VCaP (cell line): ENCODE results near the gene RAD51B.

Experiments used
- H3K27ac ChIP-seq: fragments of 450-650 bp; 2 replicates; pipeline ENCODE4 v1.5.1; 2017
- CTCF ChIP-seq: fragments of 450-650 bp; conservative IDR thresholded peaks from 2 replicates; pipeline ENCODE4 v1.5.1; 2017; ENCODE audit warnings: mild to moderate bottlenecking, moderate library complexity

Gene RAD51B

GRCh38 chr14:68145036-68145435, 325.5 kb downstream of the RAD51B start:
- no peak for TF ChIP-seq CTCF
- H3K27ac ChIP-seq = no peak overlapping the region; the same call in 1 of the 2 replicates

- H3K27ac ChIP-seq = no peak overlapping the region
- TF ChIP-seq CTCF = no peak
Observed at GRCh38 chr14:68145539-68145938, 326.0 kb downstream of the RAD51B start.

GRCh38 chr14:68146818-68147217, 327.2 kb downstream of the RAD51B start:
- TF ChIP-seq CTCF = no peak
- H3K27ac ChIP-seq = no peak overlapping the region

- no peak for TF ChIP-seq CTCF
- no peak overlapping the region for H3K27ac ChIP-seq
Observed at GRCh38 chr14:68147303-68147702, 327.7 kb downstream of the RAD51B start.

GRCh38 chr14:68148276-68148675, 328.7 kb downstream of the RAD51B start:
- TF ChIP-seq CTCF = no peak
- H3K27ac ChIP-seq = no peak overlapping the region

- H3K27ac ChIP-seq = no peak overlapping the region
Observed at GRCh38 chr14:68148763-68149162, 329.2 kb downstream of the RAD51B start.

GRCh38 chr14:68153275-68153674, 333.7 kb downstream of the RAD51B start:
- TF ChIP-seq CTCF = no peak

More at GRCh38 chr14:68148763-68149162, 329.2 kb downstream of the RAD51B start:
- TF ChIP-seq CTCF = no peak

GRCh38 chr14:68154275-68154674, 334.7 kb downstream of the RAD51B start:
- TF ChIP-seq CTCF = no peak
- no peak overlapping the region for H3K27ac ChIP-seq

More at GRCh38 chr14:68153275-68153674, 333.7 kb downstream of the RAD51B start:
- no peak overlapping the region for H3K27ac ChIP-seq
